GM19324 (cell line): ENCODE data around the gene PTGES2.

ENCODE experiments used
- ATAC-seq: cut with Tn5 transposase; IDR thresholded peaks from one replicate; pipeline ENCODE4 v1.9.1; 2021; ENCODE audit warnings: mild to moderate bottlenecking, moderate library complexity; ENCODE audit not compliant: unreplicated experiment, low FRiP score

Gene PTGES2

GRCh38 chr9:128153947-128154695 is 26.6 kb upstream of the PTGES2 start:
- no peak for ATAC-seq

DNA sequence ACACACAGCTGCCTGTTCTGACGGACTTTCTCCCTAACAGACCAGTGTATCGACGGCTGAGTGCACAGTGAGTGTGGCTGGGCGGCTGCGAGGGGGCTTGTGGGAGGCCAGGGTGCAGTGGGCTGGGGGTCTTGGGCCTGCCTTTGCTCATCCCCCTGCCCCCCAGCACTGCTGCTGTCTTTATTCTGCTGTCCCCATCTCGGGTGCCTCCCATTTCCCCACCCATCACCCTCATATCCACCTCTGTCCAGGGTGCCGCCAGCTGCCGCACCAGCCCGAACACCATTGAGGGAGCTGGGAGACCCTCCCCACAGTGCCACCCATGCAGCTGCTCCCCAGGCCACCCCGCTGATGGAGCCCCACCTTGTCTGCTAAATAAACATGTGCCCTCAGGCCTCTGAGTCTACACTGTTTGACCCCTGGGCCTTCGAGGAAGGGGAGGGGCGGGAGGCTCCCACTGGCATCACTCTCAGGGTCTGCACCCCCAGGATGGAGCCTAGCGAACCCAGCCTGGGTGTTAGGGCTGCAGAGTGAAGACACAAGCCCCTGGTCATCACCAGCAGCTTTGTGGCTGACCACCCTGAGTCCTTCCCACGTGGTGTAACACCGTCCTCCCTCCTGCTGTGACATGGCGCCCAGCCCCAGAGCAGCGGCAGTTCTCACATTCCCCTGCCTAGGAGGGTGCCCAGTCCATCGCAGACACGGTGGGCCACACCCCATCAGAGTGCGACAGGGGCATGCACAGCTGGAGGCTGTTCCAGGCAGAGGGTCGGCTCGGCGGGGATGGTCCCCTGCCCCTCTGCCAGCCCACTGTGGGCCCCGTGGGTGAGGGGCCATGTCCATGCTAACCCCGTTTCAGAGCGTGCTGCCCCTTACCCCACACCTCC is 25.8 kb upstream of the PTGES2 start:
- no peak for ATAC-seq

DNA sequence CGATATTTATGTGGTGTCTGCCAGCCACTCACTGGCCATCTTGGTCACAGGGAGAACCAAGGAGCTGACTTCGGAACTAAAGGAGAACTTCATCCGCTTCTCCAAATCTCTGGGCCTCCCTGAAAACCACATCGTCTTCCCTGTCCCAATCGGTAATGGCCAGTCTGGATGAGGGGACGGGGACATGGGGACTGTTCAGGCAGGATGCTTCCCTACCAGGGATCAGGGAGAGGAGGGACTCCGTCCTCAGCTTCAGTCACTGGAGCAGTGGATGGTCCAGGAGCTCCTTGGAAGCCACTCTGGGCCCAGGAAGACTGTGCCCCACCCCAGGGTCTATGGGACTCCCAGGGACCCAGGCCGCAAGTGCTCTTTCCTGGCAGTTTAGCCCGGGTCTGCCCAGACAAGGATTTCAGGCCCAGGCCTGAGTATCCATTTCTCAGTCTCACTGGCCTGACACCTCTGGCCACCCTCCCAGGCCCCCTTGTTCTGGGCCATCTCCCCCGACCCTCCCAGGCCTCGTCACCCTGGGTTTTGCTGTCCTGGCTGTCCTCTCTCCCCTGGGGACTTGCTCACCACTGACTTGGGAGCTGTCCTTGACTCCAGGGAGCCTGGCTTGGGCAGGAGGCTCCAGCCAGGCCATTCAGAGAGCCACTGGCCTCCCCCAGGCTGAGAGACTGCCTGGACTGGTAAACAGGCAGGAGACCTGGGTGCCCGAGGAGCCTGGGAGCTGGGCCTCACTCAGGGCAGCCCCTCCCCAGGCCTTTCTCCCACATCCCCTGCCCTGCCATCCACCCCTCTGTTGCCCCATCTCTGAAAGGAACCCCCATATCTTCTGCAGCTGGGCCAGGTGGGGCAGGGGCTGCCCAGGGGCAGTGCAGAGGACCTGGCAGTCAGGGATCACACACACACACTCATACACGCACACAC is 24.9 kb upstream of the PTGES2 start:
- no peak for ATAC-seq

GRCh38 chr9:128151309-128152132 is 24.0 kb upstream of the PTGES2 start:
- no peak for ATAC-seq

GRCh38 chr9:128150594-128151308 is 23.2 kb upstream of the PTGES2 start:
- ATAC-seq, result no peak

- no peak for ATAC-seq
Measured at GRCh38 chr9:128149951-128150593, 22.5 kb upstream of the PTGES2 start.

DNA sequence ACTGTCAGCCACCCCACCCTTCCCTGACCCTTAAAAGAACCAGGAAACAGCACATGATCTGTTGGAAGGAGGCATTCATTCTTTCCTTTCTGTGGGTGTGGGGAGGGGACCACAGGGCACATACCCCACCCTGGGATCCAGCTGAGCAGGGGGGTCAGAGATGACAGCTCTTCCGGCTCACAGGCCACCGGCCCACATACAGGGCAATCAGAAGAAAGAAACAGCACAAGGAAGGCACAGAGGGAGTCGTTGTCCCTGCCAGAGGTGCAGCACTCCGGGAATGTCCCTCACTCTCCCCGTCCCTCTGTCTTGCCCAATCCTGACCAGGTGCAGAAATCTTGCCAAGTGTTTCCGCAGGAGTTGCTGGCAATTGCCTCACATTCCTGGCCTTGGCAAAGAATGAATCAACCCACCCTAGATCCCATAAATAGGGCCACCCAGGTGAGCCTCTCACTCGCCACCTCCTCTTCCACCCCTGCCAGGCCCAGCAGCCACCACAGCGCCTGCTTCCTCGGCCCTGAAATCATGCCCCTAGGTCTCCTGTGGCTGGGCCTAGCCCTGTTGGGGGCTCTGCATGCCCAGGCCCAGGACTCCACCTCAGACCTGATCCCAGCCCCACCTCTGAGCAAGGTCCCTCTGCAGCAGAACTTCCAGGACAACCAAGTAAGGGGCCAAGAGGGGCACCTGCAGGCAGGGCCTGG is 21.6 kb upstream of the PTGES2 start, which contains the start of gene LCN2:
TSS of gene LCN2 (plus strand) at position 453 of the 701 bp plus-strand sequence. CDS start at position 526, 73 bp downstream.
- ATAC-seq, result no peak

GRCh38 chr9:128148509-128149000 is 21.0 kb upstream of the PTGES2 start:
- no peak for ATAC-seq

DNA sequence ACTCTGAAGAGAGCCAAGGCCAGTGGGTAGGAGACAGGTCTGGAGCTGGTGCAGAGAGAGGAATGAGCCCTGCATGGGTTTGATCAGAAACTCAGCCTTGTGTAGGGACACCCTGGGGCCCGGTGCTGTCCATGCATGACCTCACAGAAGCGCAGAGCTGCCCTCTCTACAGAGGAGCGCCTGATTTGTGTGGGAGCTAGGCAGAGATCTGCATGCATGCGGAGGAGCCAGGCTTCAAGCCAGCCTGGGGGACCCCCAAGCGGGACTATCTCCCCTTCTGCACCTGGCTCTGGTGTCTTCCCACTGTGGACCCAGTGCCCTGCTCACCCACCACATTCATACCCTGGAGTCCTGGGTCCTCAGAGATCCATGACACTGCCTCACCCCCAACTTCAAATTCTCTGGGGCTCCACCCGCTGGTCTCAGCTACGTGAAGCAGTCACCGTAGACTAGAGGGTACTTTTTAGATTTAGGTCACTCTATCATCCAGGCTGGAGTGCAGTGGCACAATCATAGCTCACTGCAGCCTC is 19.1 kb upstream of the PTGES2 start:
- ATAC-seq, result no peak

GRCh38 chr9:128145951-128146351 is 18.4 kb upstream of the PTGES2 start:
- no peak for ATAC-seq

DNA sequence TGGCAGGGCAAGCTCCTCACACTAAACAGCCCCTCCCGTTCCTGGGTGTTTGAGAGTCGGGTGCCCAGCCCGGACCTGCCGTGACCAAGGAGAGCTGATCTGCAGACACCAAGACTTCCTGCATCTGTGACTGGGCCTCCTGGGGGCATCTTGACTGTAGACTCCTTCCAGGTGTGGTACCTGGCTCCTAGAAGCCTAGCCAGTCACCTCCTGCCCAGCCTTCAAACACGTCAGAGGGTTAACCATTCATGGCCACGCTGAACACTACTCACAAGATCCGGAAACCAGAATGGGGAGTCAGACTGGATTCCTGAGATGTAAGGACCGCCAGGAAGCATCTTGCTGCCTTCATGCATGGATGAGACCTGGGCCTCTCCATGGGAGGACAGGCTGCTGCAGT is 18.0 kb upstream of the PTGES2 start:
- ATAC-seq, result no peak

DNA sequence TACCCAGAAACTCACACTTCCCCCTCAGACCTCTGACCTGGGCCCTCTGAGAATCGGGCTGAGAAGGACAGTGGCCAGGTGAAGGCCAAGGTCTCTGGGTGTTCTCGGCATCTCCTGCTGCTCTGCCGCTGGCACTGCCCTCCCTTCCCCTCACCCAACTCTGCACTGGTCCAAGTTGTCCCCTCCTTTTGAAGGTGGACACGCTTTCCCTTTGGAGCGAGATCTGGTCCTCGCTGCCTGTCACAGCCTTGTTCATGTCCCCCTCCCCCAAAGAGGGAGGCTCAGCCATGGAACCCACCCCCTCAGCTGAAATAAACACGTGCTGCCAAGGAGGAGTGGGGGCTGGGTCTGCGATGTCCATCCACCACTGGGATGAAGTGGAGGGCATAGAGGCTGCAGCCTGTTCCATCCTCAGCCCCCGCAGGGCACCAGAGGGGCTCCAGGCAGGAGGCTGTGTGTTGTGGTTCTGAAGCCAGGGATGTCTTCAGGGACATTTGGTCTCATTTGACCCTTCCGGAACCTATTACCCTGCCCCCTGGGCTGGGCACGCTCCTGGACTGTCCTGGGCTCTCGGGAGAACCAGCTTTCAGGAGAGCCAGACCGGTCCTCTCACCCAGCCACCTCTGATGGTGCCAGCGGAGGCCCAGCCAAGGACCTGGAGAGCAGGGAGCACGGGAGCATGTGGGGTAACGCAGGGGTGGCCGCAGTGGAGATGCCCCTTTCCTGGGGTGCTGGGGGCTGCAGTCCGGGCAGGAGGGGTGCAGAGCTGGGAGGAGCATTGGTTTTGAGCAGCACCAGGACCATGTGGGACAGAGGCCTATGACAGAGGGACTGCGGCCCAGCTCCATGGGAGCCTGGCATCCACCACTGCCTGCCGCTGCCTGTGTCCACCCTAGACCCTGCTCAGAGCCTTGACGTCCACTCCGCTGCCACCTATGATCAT is 17.0 kb upstream of the PTGES2 start:
- no peak for ATAC-seq

DNA sequence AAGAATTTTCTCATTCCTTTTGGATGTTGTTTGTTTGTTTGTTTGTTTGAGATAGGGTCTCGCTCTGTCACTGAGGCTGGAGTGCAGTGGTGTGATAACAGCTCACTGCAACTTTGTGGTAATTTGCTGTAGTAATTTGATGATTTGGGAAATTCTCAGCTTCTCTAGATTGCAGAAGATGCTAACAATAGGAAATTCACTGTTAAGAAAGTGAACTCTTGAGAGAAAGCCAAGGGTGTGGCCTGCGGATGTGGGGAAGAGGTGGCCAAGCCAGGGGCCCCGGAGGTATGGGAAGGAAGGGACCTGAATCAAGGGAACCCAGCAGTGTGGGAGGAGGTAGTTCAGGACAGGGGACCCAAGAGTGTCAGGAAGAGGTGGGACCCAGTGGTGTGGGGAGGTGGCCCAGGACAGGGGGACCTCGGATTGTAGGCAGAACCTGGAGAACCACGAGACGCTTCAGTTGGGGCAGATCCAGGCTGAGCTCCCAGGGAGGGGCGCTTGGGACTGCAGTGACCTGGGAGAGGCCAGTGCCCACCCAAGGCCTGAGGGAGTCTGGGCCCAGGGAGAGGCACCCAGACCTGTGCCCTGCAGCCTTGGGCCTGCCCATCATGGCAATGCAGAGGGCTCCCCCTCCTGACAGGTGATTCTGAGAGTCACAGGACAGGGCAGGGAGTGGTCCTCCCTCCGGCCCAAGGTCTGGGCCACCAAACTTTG is 16.2 kb upstream of the PTGES2 start:
- no peak for ATAC-seq

- no peak for ATAC-seq
Measured at GRCh38 chr9:128142596-128142995, 15.1 kb upstream of the PTGES2 start.

- no peak for ATAC-seq
Measured at GRCh38 chr9:128142061-128142460, 14.5 kb upstream of the PTGES2 start.

- ATAC-seq, result no peak
Measured at GRCh38 chr9:128141604-128142003, 14.1 kb upstream of the PTGES2 start.
